ENCODE results near the gene CELSR1. TPM values are rescaled to one million over a fixed set of nuclear protein-coding genes. Genes with fewer than 3 reads are reported as not detected.

Gene CELSR1
- total RNA-seq, 1 experiment from 2014 or later, result 33.2 TPM

Other genes with a start within 250 kb of the CELSR1 start
- gene GTSE1, start 240.8 kb downstream of the CELSR1 start, total RNA-seq (2022), result 54.4 and 55.1 TPM in 2 replicates
- 73.9 and 78.4 TPM in 2 replicates for gene TRMU, start 201.9 kb downstream of the CELSR1 start, total RNA-seq (2022)
- gene GRAMD4, start 82.8 kb upstream of the CELSR1 start, total RNA-seq (2022), result 20.8 and 23.4 TPM in 2 replicates
- gene CERK, start 200.6 kb upstream of the CELSR1 start, total RNA-seq (2022), result 35.0 and 37.6 TPM in 2 replicates
- 26.7 and 32.6 TPM in 2 replicates for gene TBC1D22A, start 225.0 kb upstream of the CELSR1 start, total RNA-seq (2022)